AG09319 (cell line): ENCODE measurements around the gene REPS2.

Source experiments
- DNase-seq: peaks from one replicate; pipeline ENCODE4 v3.0.0-alpha.2; 2010; ENCODE audit warnings: low read depth; ENCODE audit errors: extremely low read depth
- TF ChIP-seq, protein P1 (sequence below): IDR thresholded peaks from 2 replicates; pipeline ENCODE4 v1.5.1; 2011; ENCODE audit warnings: low read depth, mild to moderate bottlenecking, inconsistent platforms, low read length, moderate library complexity

The REPS2 gene

DNA sequence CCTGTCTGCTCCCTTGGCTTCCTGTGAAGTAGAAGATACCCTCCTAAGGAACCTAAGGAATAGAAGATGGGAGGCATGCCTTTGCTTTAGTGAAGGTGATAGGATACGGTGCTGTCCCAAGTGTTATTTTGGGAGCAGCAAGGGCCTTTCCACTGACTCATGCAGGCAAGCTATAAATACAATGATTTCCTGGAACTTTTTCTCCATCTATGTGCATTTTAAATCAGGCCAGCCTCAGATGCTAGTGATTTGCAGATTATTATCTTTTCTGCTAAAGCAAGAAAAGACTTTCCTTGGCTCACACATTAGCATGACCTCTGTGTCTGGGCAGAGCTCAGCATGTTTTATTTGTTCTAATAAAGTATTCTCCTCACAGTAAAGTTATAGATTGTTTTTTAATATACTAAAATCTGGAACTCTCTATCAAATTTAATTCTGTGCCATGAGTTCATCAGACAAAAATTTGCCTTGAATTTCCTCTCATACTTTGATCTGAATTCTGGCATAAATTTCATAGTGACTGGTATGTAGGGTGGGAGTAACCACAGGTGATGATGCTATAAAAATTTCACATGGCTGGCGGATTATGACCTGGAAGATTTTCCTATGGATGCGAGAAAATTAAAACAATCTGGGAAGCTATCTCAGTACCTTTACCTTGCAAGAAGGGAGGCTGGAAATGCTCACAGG, 131.7 kb downstream of the REPS2 start:
- peak; percentile 10 for DNase-seq
- TF ChIP-seq, protein P1, sequence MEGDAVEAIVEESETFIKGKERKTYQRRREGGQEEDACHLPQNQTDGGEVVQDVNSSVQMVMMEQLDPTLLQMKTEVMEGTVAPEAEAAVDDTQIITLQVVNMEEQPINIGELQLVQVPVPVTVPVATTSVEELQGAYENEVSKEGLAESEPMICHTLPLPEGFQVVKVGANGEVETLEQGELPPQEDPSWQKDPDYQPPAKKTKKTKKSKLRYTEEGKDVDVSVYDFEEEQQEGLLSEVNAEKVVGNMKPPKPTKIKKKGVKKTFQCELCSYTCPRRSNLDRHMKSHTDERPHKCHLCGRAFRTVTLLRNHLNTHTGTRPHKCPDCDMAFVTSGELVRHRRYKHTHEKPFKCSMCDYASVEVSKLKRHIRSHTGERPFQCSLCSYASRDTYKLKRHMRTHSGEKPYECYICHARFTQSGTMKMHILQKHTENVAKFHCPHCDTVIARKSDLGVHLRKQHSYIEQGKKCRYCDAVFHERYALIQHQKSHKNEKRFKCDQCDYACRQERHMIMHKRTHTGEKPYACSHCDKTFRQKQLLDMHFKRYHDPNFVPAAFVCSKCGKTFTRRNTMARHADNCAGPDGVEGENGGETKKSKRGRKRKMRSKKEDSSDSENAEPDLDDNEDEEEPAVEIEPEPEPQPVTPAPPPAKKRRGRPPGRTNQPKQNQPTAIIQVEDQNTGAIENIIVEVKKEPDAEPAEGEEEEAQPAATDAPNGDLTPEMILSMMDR = no peak

GRCh38 chrX:17081511-17081910, 135.1 kb downstream of the REPS2 start:
- DNase-seq = no peak
- TF ChIP-seq, protein P1 = no peak

DNA sequence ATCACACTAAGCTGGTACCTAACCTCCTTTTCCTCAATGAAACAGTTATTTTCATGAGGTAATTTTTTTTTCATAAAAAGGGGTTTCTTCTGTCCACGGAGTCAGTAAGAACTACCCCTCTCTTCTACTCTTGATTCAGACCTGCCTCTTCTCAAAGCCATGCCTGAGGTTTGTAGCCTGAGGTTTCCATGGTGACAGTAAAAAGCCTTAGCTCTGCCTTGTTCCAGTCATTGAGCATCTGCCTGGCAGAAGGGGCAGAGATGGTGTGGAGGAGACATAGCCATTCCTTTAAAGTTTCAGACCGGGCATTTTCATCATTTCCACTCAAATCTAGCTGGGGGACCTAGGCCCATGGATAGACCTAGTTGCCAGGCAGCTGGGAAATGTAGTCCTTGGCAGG, 135.5 kb downstream of the REPS2 start:
- TF ChIP-seq, protein P1 = no peak
- no peak for DNase-seq

- no peak for DNase-seq
- TF ChIP-seq, protein P1 = no peak; the same call in none of the 2 replicates
These were observed 136.4 kb downstream of the REPS2 start for GRCh38 chrX:17082831-17083230.

- TF ChIP-seq, protein P1 = no peak
- DNase-seq = no peak
These were observed 139.9 kb downstream of the REPS2 start for GRCh38 chrX:17086317-17086716.

DNA sequence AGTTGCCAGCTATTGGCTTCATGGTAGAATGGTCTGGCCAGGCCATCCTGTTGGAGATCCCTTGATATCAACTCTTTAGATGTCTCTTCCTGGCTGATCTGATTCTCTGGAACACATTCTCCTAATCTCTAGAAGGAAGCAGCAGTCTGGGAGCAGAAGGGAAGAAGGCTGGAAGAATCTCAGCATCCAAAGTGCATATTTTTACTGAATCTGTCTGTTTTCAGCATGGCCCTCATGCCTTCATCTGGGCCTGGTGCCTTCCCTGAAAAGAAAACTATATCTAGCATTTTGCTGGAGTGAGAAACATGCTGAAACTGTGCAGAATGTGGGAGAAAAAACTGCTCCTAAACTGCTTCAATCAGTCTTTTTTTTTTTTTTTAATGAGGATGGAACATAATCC, 148.7 kb downstream of the REPS2 start:
- TF ChIP-seq, protein P1 = no peak
- no peak for DNase-seq

DNA sequence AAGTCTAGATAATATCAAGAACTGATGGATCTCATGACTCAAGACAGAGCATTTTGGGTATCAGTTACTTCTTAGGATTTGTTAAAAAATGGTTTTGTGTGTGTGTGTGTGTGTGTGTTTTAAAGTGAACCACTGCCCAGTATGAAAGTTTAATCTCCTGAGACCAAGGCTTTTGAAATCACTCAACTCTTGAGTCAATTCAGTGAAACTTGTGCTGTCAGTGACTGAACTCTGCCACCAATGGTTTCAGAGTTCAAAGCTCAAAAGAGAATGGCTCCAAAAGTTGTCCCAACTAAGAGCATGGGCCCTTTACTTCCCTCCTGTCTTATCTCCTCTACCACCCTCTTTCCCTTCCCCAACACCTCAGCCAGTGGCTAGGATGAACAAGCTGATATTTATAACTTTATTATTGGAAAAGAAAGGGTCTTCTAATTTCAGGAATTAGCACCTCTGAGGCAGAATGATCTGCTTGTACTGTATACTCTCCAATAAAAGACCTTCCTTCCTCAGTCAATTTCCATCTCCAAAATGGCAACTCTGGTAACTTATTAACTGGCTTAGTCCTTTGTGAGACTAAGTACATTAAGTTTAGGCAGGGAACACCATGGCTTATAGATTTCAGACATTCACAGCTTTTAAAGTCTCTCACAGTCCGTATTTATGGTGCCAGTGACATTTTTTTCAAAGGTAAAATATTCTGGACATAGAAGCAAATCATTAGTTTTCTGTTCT, 152.2 kb downstream of the REPS2 start:
- DNase-seq = no peak
- TF ChIP-seq, protein P1 = no peak
